HFFc6 (cell line): ENCODE data around the gene FLAD1. TPM values are rescaled to one million over a fixed set of nuclear protein-coding genes. Genes with fewer than 3 reads are reported as not detected.

Source experiments
- DNase-seq: peaks from one replicate; pipeline ENCODE4 v3.0.0-alpha.2; 2018
- H3K27ac Mint-ChIP-seq: 2 replicates; pipeline ENCODE4 v1.8.0; 2020; ENCODE audit warnings: mild to moderate bottlenecking, mixed read lengths
- H3K27me3 Mint-ChIP-seq: 2 replicates; pipeline ENCODE4 v1.8.0; 2021; ENCODE audit warnings: mild to moderate bottlenecking, moderate library complexity, mixed read lengths; ENCODE audit not compliant: insufficient read depth
- H3K36me3 Mint-ChIP-seq: 2 replicates; pipeline ENCODE4 v1.8.0; 2021; ENCODE audit warnings: low read depth, mixed read lengths
- H3K4me1 Mint-ChIP-seq: 2 replicates; pipeline ENCODE4 v1.8.0; 2020; ENCODE audit warnings: low read depth, mixed read lengths
- H3K4me3 Mint-ChIP-seq: 2 replicates; pipeline ENCODE4 v1.8.0; 2020; ENCODE audit warnings: mild to moderate bottlenecking, moderate library complexity, mixed read lengths
- H3K9me3 Mint-ChIP-seq: 2 replicates; pipeline ENCODE4 v1.8.0; 2020; ENCODE audit warnings: mild to moderate bottlenecking, mixed read lengths
- total RNA-seq, 6 experiments: library from RNA; stranded (reverse); fragmentation: NEBNext Ultra II Directional; extraction: Animal tissue kit (Norgen Biotek cat#: 25700); gene quantifications; 2 replicates in 1 of 6; 3 replicates in 5 of 6; pipeline ENCODE4 v1.2.3, GENCODE V29; 2021
- TF ChIP-seq, protein P1 (sequence below): fragments of 200-600 bp; sonication (generic); IDR thresholded peaks from 2 replicates; pipeline ENCODE4 v1.5.0; 2021; ENCODE audit warnings: antibody characterized with exemption, mild to moderate bottlenecking

FLAD1 gene
- total RNA-seq, 6 experiments from 2014 or later: 25.1 to 35.3 (median 29.6) TPM

DNA sequence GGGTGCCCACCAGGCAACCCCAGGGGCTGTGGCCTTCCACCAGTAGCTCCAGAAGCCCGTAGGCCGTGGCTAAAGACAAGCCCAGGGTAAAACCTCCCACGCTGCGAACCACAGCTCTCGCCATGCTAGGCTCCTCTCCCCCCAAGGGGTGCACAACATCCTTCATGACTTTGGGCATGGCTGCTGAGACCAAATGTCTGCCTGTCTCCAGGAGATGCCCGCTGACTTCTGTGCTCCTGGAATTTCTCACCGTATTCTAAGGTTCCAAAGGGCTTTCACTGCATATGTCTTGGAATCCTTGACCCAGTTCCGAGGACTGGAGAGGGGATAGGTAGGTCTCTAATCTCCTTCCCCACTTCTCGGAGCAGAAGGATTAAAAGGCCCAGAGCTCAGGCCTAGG, 50.4 kb downstream of the FLAD1 start, which contains the start of the genes DCST1 and DCST2:
DCST1 (plus strand) TSS at position 301 of the 400 bp plus-strand sequence. CDS start 213 bp downstream, outside the sequence.
DCST2 (minus strand) TSS at position 258 of the 400 bp plus-strand sequence; CDS start at position 178, 80 bp downstream.
- Mint-ChIP-seq H3K27ac (no peak within 1 kb of the TSS), H3K27me3 (peaks cover 57% of the 10 kb centered on the region), H3K36me3 (no peaks in the 10 kb centered on the region), H3K4me3 (no peak within 1 kb of the TSS), H3K9me3 (no peaks in the 10 kb centered on the region), H3K4me1 (peaks cover 3% of the 10 kb centered on the region)
- DNase-seq: no peak
- TF ChIP-seq, protein P1, sequence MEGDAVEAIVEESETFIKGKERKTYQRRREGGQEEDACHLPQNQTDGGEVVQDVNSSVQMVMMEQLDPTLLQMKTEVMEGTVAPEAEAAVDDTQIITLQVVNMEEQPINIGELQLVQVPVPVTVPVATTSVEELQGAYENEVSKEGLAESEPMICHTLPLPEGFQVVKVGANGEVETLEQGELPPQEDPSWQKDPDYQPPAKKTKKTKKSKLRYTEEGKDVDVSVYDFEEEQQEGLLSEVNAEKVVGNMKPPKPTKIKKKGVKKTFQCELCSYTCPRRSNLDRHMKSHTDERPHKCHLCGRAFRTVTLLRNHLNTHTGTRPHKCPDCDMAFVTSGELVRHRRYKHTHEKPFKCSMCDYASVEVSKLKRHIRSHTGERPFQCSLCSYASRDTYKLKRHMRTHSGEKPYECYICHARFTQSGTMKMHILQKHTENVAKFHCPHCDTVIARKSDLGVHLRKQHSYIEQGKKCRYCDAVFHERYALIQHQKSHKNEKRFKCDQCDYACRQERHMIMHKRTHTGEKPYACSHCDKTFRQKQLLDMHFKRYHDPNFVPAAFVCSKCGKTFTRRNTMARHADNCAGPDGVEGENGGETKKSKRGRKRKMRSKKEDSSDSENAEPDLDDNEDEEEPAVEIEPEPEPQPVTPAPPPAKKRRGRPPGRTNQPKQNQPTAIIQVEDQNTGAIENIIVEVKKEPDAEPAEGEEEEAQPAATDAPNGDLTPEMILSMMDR: no peak

DNA sequence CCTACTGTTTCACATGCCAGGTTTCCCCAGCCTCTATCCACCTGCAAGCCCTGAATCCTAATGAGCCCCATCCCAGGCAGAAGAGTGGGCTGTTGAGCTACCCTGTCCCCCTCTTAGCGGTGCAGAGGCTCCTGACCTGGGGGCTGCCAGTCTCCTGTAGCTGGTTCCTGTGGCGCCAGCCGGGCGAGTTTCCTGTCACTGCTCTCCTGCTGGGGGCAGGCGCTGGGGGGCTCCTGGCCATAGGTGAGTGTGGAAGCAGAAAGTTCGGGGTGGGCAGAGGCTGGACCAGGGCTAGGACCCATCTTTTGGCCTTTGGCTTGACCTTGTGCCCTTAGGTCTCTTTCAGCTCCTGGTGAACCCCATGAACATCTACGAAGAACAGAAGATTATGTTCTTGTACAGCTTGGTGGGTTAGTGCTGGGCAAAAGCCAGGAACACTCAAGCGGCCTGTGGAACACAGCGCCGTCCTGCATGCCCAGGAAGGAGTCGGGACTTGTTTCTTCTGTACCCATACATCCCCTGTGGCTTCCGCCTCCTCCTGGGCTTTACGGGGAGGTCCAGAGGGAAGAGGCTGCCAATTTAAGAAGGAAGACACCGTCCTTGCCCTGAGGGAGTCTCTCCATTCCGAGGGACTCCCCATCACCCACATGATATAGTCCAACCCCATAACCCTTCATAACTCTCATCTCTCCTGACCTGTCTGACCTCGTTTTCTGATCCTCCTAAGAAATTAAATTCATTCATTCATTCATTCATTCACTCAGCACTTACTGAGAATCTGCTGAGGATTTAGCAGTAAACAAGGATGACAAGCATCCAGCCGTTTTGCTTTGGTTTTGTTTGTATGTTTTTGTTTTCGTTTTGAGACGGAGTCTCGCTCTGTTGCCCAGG, 51.4 kb downstream of the FLAD1 start:
- Mint-ChIP-seq H3K4me3 (no peak overlapping the region), H3K27me3 (peaks cover 62% of the 10 kb centered on the region), H3K4me1 (peaks cover 8% of the 10 kb centered on the region), H3K36me3 (no peaks in the 10 kb centered on the region), H3K9me3 (no peaks in the 10 kb centered on the region), H3K27ac (no peak overlapping the region)
- TF ChIP-seq, protein P1: no peak
- DNase-seq: no peak

GRCh38 chr1:155035936-155036335, 52.8 kb downstream of the FLAD1 start:
- DNase-seq: no peak
- H3K4me3 Mint-ChIP-seq: no peak overlapping the region
- TF ChIP-seq, protein P1: no peak
- H3K4me1 Mint-ChIP-seq: peaks cover 8% of the 10 kb centered on the region
- H3K9me3 Mint-ChIP-seq: no peaks in the 10 kb centered on the region
- H3K27me3 Mint-ChIP-seq: peaks cover 63% of the 10 kb centered on the region
- no peak overlapping the region for H3K27ac Mint-ChIP-seq
- H3K36me3 Mint-ChIP-seq: no peaks in the 10 kb centered on the region

- H3K4me3 Mint-ChIP-seq: no peak overlapping the region
- peaks cover 58% of the 10 kb centered on the region for H3K27me3 Mint-ChIP-seq
- TF ChIP-seq, protein P1: no peak
- H3K27ac Mint-ChIP-seq: no peak overlapping the region
- no peak for DNase-seq
- no peaks in the 10 kb centered on the region for H3K36me3 Mint-ChIP-seq
- H3K4me1 Mint-ChIP-seq: peaks cover 8% of the 10 kb centered on the region
- H3K9me3 Mint-ChIP-seq: no peaks in the 10 kb centered on the region
Measured at GRCh38 chr1:155037043-155037442, 53.9 kb downstream of the FLAD1 start.

- Mint-ChIP-seq H3K4me1 (peaks cover 8% of the 10 kb centered on the region), H3K36me3 (no peaks in the 10 kb centered on the region), H3K4me3 (no peak overlapping the region), H3K9me3 (no peaks in the 10 kb centered on the region), H3K27ac (no peak overlapping the region), H3K27me3 (peaks cover 52% of the 10 kb centered on the region)
- TF ChIP-seq, protein P1: no peak
- no peak for DNase-seq
Measured at GRCh38 chr1:155037851-155038441, 54.8 kb downstream of the FLAD1 start.
